OCI-LY7 (cell line): ENCODE data around the gene MAPKAPK5.

Experiments
- CTCF ChIP-seq: fragments of 200-600 bp; sonication (generic); conservative IDR thresholded peaks from 2 replicates; pipeline ENCODE4 v1.5.1; 2014; ENCODE audit warnings: mild to moderate bottlenecking, antibody characterized with exemption, low read length, moderate library complexity, mixed read lengths
- EZH2phosphoT487 ChIP-seq: fragments of 200-600 bp; sonication (generic); IDR thresholded peaks from 2 replicates; pipeline ENCODE4 v1.6.1; 2018; ENCODE audit warnings: low read depth, borderline replicate concordance, mild to moderate bottlenecking, mixed run types, antibody characterized with exemption, low read length, moderate library complexity, mixed read lengths

GRCh38 chr12:111858186-111858585, 16.2 kb downstream of the MAPKAPK5 start:
- no peak for TF ChIP-seq CTCF
- TF ChIP-seq EZH2phosphoT487: no peak
